ENCODE data around the gene MAML3.
A peak's percentile ranks its signal among the peaks of the same experiment; 100 is the strongest.

The MAML3 gene

GRCh38 chr4:140071806-140072205 is 82.2 kb downstream of the MAML3 start:
- DNase-seq (ENCODE audit: low read depth), result peak; percentile 24

- DNase-seq (ENCODE audit: low read depth), result no peak
These were observed 83.0 kb downstream of the MAML3 start for GRCh38 chr4:140070973-140071372.

- no peak for DNase-seq (ENCODE audit: low read depth)
These were observed 83.6 kb downstream of the MAML3 start for GRCh38 chr4:140070366-140070765.

- no peak for DNase-seq (ENCODE audit: low read depth)
These were observed 84.9 kb downstream of the MAML3 start for GRCh38 chr4:140069066-140069465.

GRCh38 chr4:140068271-140068670 is 85.7 kb downstream of the MAML3 start:
- no peak for DNase-seq (ENCODE audit: low read depth)

GRCh38 chr4:140066031-140066930 is 87.7 kb downstream of the MAML3 start:
- DNase-seq (ENCODE audit: low read depth), result no peak

- no peak for DNase-seq (ENCODE audit: low read depth)
These were observed 88.6 kb downstream of the MAML3 start for GRCh38 chr4:140065393-140065792.

- no peak for DNase-seq (ENCODE audit: low read depth)
These were observed 92.2 kb downstream of the MAML3 start for GRCh38 chr4:140061659-140062289.

GRCh38 chr4:140061194-140061593 is 92.8 kb downstream of the MAML3 start:
- DNase-seq (ENCODE audit: low read depth), result no peak

- no peak for DNase-seq (ENCODE audit: low read depth)
These were observed 94.8 kb downstream of the MAML3 start for GRCh38 chr4:140059159-140059558.

GRCh38 chr4:140057701-140058100 is 96.3 kb downstream of the MAML3 start:
- no peak for DNase-seq (ENCODE audit: low read depth)

- DNase-seq (ENCODE audit: low read depth), result no peak
These were observed 98.0 kb downstream of the MAML3 start for GRCh38 chr4:140056015-140056414.

- no peak for DNase-seq (ENCODE audit: low read depth)
These were observed 99.1 kb downstream of the MAML3 start for GRCh38 chr4:140054861-140055260.

GRCh38 chr4:140053185-140053584 is 100.8 kb downstream of the MAML3 start:
- no peak for DNase-seq (ENCODE audit: low read depth)

- no peak for DNase-seq (ENCODE audit: low read depth)
These were observed 101.9 kb downstream of the MAML3 start for GRCh38 chr4:140052050-140052449.

- no peak for DNase-seq (ENCODE audit: low read depth)
These were observed 103.9 kb downstream of the MAML3 start for GRCh38 chr4:140049849-140050637.

GRCh38 chr4:140049024-140049848 is 104.7 kb downstream of the MAML3 start:
- peak; percentile 9 for DNase-seq (ENCODE audit: low read depth)

GRCh38 chr4:140048419-140048995 is 105.5 kb downstream of the MAML3 start:
- DNase-seq (ENCODE audit: low read depth), result no peak

GRCh38 chr4:140047786-140048185 is 106.2 kb downstream of the MAML3 start:
- no peak for DNase-seq (ENCODE audit: low read depth)

- DNase-seq (ENCODE audit: low read depth), result no peak
These were observed 106.9 kb downstream of the MAML3 start for GRCh38 chr4:140047017-140047640.

GRCh38 chr4:140046543-140046942 is 107.4 kb downstream of the MAML3 start:
- no peak for DNase-seq (ENCODE audit: low read depth)
